HG03139 (cell line): Measurements from ENCODE around the gene CFAP251.
"Not testable (repeated sequence)": the region's sequence is repeated elsewhere in the genome, so short reads cannot be mapped to it uniquely, and the experiment has no call there.

Source experiments
- ATAC-seq: cut with Tn5 transposase; IDR thresholded peaks from one replicate; pipeline ENCODE4 v1.9.1; 2021; ENCODE audit not compliant: unreplicated experiment

The CFAP251 gene

GRCh38 chr12:121903202-121903601, 15.2 kb upstream of the CFAP251 start:
- no peak for ATAC-seq

GRCh38 chr12:121905746-121906145, 12.6 kb upstream of the CFAP251 start:
- no peak for ATAC-seq

GRCh38 chr12:121908702-121909101, 9.7 kb upstream of the CFAP251 start:
- ATAC-seq, result no peak

GRCh38 chr12:121911824-121912585, 6.4 kb upstream of the CFAP251 start:
- ATAC-seq, result no peak

- ATAC-seq, result no peak
Observed at GRCh38 chr12:121915841-121916321, 2.5 kb upstream of the CFAP251 start.

- no peak for ATAC-seq
Observed at GRCh38 chr12:121916719-121917118, 1.7 kb upstream of the CFAP251 start.

GRCh38 chr12:121918679-121919038, 267 bp downstream of the CFAP251 start:
- ATAC-seq, result no peak

- ATAC-seq, result no peak
Observed at GRCh38 chr12:121921066-121921465, 2.7 kb downstream of the CFAP251 start.

- no peak for ATAC-seq
Observed at GRCh38 chr12:121925358-121925695, 6.9 kb downstream of the CFAP251 start.

- ATAC-seq, result no peak
Observed at GRCh38 chr12:121926874-121927706, 8.7 kb downstream of the CFAP251 start.

GRCh38 chr12:121927813-121928212, 9.4 kb downstream of the CFAP251 start:
- no peak for ATAC-seq

- not testable (repeated sequence) for ATAC-seq
Observed at GRCh38 chr12:121929545-121929944, 11.2 kb downstream of the CFAP251 start.

- ATAC-seq, result no peak
Observed at GRCh38 chr12:121930862-121931261, 12.5 kb downstream of the CFAP251 start.

- ATAC-seq, result no peak
Observed at GRCh38 chr12:121932176-121932536, 13.8 kb downstream of the CFAP251 start.

GRCh38 chr12:121932914-121933521, 14.6 kb downstream of the CFAP251 start:
- ATAC-seq, result no peak

GRCh38 chr12:121933522-121934308, 15.3 kb downstream of the CFAP251 start:
- ATAC-seq, result no peak

- no peak for ATAC-seq
Observed at GRCh38 chr12:121934309-121934664, 15.9 kb downstream of the CFAP251 start.

- ATAC-seq, result no peak
Observed at GRCh38 chr12:121937654-121938053, 19.3 kb downstream of the CFAP251 start.

- no peak for ATAC-seq
Observed at GRCh38 chr12:121939186-121939585, 20.8 kb downstream of the CFAP251 start.

- ATAC-seq, result no peak
Observed at GRCh38 chr12:121939992-121940766, 21.8 kb downstream of the CFAP251 start.
